Pons (tissue), 1 donor: ENCODE measurements around the gene P3H4.

ENCODE experiments used
- DNase-seq: peaks from one replicate; pipeline ENCODE4 v3.0.0-alpha.2; 2016; ENCODE audit warnings: low spot score

Gene P3H4

GRCh38 chr17:41792845-41793783 lies 18.6 kb downstream of the P3H4 start:
- no peak for DNase-seq

- DNase-seq, result no peak
These were observed 24.7 kb downstream of the P3H4 start for GRCh38 chr17:41787021-41787418.

GRCh38 chr17:41786227-41787020 lies 25.3 kb downstream of the P3H4 start, which contains the start of gene JUP:
JUP (minus strand) TSS chr17:41786711; CDS start chr17:41771854, 14,857 bp downstream.
- peak; percentile 100 for DNase-seq

- DNase-seq, result no peak
These were observed 25.9 kb downstream of the P3H4 start for GRCh38 chr17:41785859-41786226.

GRCh38 chr17:41785091-41785858 lies 26.5 kb downstream of the P3H4 start:
- DNase-seq, result no peak

GRCh38 chr17:41784207-41784744 lies 27.5 kb downstream of the P3H4 start:
- no peak for DNase-seq

GRCh38 chr17:41782142-41782541 lies 29.6 kb downstream of the P3H4 start:
- no peak for DNase-seq

- DNase-seq, result no peak
These were observed 30.2 kb downstream of the P3H4 start for GRCh38 chr17:41781404-41782110.

GRCh38 chr17:41779954-41780353 lies 31.8 kb downstream of the P3H4 start:
- DNase-seq, result no peak

- DNase-seq, result peak; percentile 73
These were observed 34.1 kb downstream of the P3H4 start for GRCh38 chr17:41777574-41778188.

GRCh38 chr17:41777157-41777573 lies 34.6 kb downstream of the P3H4 start:
- no peak for DNase-seq

GRCh38 chr17:41776262-41776900 lies 35.4 kb downstream of the P3H4 start:
- DNase-seq, result peak; percentile 67

GRCh38 chr17:41775394-41776226 lies 36.1 kb downstream of the P3H4 start:
- DNase-seq, result peak; percentile 92

GRCh38 chr17:41773731-41774193 lies 38.0 kb downstream of the P3H4 start:
- peak; percentile 42 for DNase-seq

GRCh38 chr17:41773190-41773588 lies 38.6 kb downstream of the P3H4 start:
- DNase-seq, result no peak

GRCh38 chr17:41772586-41773189 lies 39.1 kb downstream of the P3H4 start:
- no peak for DNase-seq

GRCh38 chr17:41772218-41772585 lies 39.5 kb downstream of the P3H4 start:
- DNase-seq, result no peak

GRCh38 chr17:41771389-41772206 lies 40.2 kb downstream of the P3H4 start:
- no peak for DNase-seq
